SK-N-SH treated with all-trans-retinoic acid at 6 μM for 48 hours (cell line): ENCODE measurements around the gene DRAP1.

Experiments used
- CSDC2 ChIP-seq: fragments of 250-450 bp; sonication (Bioruptor Pico); IDR thresholded peaks from 2 replicates; pipeline ENCODE4 v1.5.0; 2020; ENCODE audit warnings: mild to moderate bottlenecking, moderate library complexity
- GLIS3 ChIP-seq: fragments of 250-450 bp; sonication (Bioruptor Pico); IDR thresholded peaks from 2 replicates; pipeline ENCODE4 v1.5.0; 2020; ENCODE audit warnings: mild to moderate bottlenecking, moderate library complexity
- ISL1 ChIP-seq: fragments of 250-450 bp; sonication (Bioruptor Pico); IDR thresholded peaks from 2 replicates; pipeline ENCODE4 v2.1.2; 2022; ENCODE audit warnings: mild to moderate bottlenecking, moderate library complexity
- OSR1 ChIP-seq: fragments of 250-450 bp; sonication (Bioruptor Pico); IDR thresholded peaks from 2 replicates; pipeline ENCODE4 v1.8.0; 2022; ENCODE audit warnings: moderate library complexity, mild to moderate bottlenecking, inconsistent platforms
- PPARA ChIP-seq: fragments of 250-450 bp; sonication (Bioruptor Pico); IDR thresholded peaks from 2 replicates; pipeline ENCODE4 v1.5.0; 2020; ENCODE audit warnings: mild to moderate bottlenecking, borderline replicate concordance
- RARB ChIP-seq: fragments of 250-450 bp; sonication (Bioruptor Pico); IDR thresholded peaks from 2 replicates; pipeline ENCODE4 v1.8.0; 2021; ENCODE audit warnings: mild to moderate bottlenecking, moderate library complexity
- SNAI2 ChIP-seq: fragments of 250-450 bp; sonication (Bioruptor Pico); IDR thresholded peaks from 2 replicates; pipeline ENCODE4 v1.5.0; 2020; ENCODE audit warnings: mild to moderate bottlenecking, moderate library complexity
- TSHZ2 ChIP-seq: fragments of 250-450 bp; sonication (Bioruptor Pico); IDR thresholded peaks from 2 replicates; pipeline ENCODE4 v1.5.0; 2020; ENCODE audit warnings: mild to moderate bottlenecking, moderate library complexity
- ZNF8 ChIP-seq: fragments of 450-650 bp; formaldehyde crosslinking; IDR thresholded peaks from 2 replicates; pipeline ENCODE4 v1.5.0; 2020; ENCODE audit warnings: mild to moderate bottlenecking, moderate library complexity
- TF ChIP-seq, protein P1 (sequence below): fragments of 250-450 bp; sonication (Bioruptor Pico); IDR thresholded peaks from 2 replicates; pipeline ENCODE4 v1.8.0; 2020; ENCODE audit warnings: mild to moderate bottlenecking, moderate library complexity, borderline replicate concordance

GRCh38 chr11:65917077-65917433, 2.2 kb upstream of the DRAP1 start:
- TF ChIP-seq OSR1 (CRISPR knock-in tag) (no peak), RARB (CRISPR knock-in tag) (no peak), ZNF8 (CRISPR knock-in tag) (no peak), ISL1 (CRISPR knock-in tag) (no peak), TSHZ2 (CRISPR knock-in tag) (no peak), GLIS3 (CRISPR knock-in tag) (no peak), CSDC2 (CRISPR knock-in tag) (no peak), SNAI2 (CRISPR knock-in tag) (no peak), PPARA (no peak)
- TF ChIP-seq, protein P1, sequence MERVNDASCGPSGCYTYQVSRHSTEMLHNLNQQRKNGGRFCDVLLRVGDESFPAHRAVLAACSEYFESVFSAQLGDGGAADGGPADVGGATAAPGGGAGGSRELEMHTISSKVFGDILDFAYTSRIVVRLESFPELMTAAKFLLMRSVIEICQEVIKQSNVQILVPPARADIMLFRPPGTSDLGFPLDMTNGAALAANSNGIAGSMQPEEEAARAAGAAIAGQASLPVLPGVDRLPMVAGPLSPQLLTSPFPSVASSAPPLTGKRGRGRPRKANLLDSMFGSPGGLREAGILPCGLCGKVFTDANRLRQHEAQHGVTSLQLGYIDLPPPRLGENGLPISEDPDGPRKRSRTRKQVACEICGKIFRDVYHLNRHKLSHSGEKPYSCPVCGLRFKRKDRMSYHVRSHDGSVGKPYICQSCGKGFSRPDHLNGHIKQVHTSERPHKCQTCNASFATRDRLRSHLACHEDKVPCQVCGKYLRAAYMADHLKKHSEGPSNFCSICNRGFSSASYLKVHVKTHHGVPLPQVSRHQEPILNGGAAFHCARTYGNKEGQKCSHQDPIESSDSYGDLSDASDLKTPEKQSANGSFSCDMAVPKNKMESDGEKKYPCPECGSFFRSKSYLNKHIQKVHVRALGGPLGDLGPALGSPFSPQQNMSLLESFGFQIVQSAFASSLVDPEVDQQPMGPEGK (CRISPR knock-in tag) = no peak
